ENCODE measurements around the gene UBALD2.

UBALD2 gene

GRCh38 chr17:76270127-76270592 is 5.0 kb downstream of the UBALD2 start:
- DNase-seq, result no peak
- intact Hi-C loops (cut with DNase I; ENCODE audit: low total_unique reads), result loop anchor here (10.0 kb wide), 1 partner anchor 365 kb away; the partner anchor contains the start of gene MRPL38
- TF ChIP-seq CTCF (IDR thresholded peaks at IDR 0.05), result no peak
- Histone ChIP-seq H3K27ac (no peak overlapping the region), H3K4me1 (peaks cover 0 to 70% (median 46%) of the 10 kb centered on the region in 4 donors), H3K4me3 (no peak overlapping the region), H3K36me3 (peaks cover 0 to 28% (median 24%) of the 10 kb centered on the region in 3 donors), H3K27me3 (no peaks in the 10 kb centered on the region), H3K9me3 (no peaks in the 10 kb centered on the region)

GRCh38 chr17:76270770-76271668 is 5.9 kb downstream of the UBALD2 start:
- H3K9me3 ChIP-seq, result no peaks in the 10 kb centered on the region
- no peak for DNase-seq
- H3K4me1 ChIP-seq, result peaks cover 0 to 70% (median 46%) of the 10 kb centered on the region in 4 donors
- H3K36me3 ChIP-seq, result peaks cover 0 to 28% (median 24%) of the 10 kb centered on the region in 3 donors
- intact Hi-C loops (cut with DNase I; ENCODE audit: low total_unique reads), result loop anchor here (10.0 kb wide), 1 partner anchor 366 kb away; the partner anchor contains the start of gene MRPL38
- no peaks in the 10 kb centered on the region for H3K27me3 ChIP-seq
- H3K4me3 ChIP-seq, result no peak overlapping the region
- no peak for TF ChIP-seq CTCF (IDR thresholded peaks at IDR 0.05)
- no peak overlapping the region for H3K27ac ChIP-seq

GRCh38 chr17:76271669-76272540 is 6.8 kb downstream of the UBALD2 start:
- Histone ChIP-seq H3K27me3 (no peaks in the 10 kb centered on the region), H3K27ac (peak overlapping the region in 1 of 2 donors; percentile 29), H3K36me3 (peaks cover 0 to 28% (median 24%) of the 10 kb centered on the region in 3 donors), H3K9me3 (no peaks in the 10 kb centered on the region), H3K4me1 (peaks cover 0 to 63% (median 39%) of the 10 kb centered on the region in 4 donors), H3K4me3 (peak overlapping the region; percentile 23 to 25)
- no peak for TF ChIP-seq CTCF (IDR thresholded peaks at IDR 0.05)
- intact Hi-C loops (cut with DNase I; ENCODE audit: low total_unique reads), result loop anchor here (10.0 kb wide), 1 partner anchor 367 kb away; the partner anchor contains the start of gene MRPL38
- no peak for DNase-seq

- no peak for TF ChIP-seq CTCF (IDR thresholded peaks at IDR 0.05)
- no peak for DNase-seq
- peak overlapping the region; percentile 23 to 25 for H3K4me3 ChIP-seq
- H3K36me3 ChIP-seq, result peaks cover 0 to 26% (median 24%) of the 10 kb centered on the region in 3 donors
- intact Hi-C loops (cut with DNase I; ENCODE audit: low total_unique reads), result loop anchor here (10.0 kb wide), 1 partner anchor 368 kb away; the partner anchor contains the start of gene MRPL38
- no peaks in the 10 kb centered on the region for H3K27me3 ChIP-seq
- H3K27ac ChIP-seq, result no peak overlapping the region
- H3K9me3 ChIP-seq, result no peaks in the 10 kb centered on the region
- peaks cover 0 to 55% (median 34%) of the 10 kb centered on the region in 4 donors for H3K4me1 ChIP-seq
These were observed 7.6 kb downstream of the UBALD2 start for GRCh38 chr17:76272541-76273444.
